Measurements from ENCODE around the gene FCHSD2. TPM values are rescaled to one million over a fixed set of nuclear protein-coding genes. Genes with fewer than 3 reads are reported as not detected.
"Not testable (repeated sequence)": the region's sequence is repeated elsewhere in the genome, so short reads cannot be mapped to it uniquely, and the experiment has no call there.

FCHSD2 gene
- total RNA-seq, 2 experiments from 2014 or later = 40.8 to 41.7 TPM

DNA sequence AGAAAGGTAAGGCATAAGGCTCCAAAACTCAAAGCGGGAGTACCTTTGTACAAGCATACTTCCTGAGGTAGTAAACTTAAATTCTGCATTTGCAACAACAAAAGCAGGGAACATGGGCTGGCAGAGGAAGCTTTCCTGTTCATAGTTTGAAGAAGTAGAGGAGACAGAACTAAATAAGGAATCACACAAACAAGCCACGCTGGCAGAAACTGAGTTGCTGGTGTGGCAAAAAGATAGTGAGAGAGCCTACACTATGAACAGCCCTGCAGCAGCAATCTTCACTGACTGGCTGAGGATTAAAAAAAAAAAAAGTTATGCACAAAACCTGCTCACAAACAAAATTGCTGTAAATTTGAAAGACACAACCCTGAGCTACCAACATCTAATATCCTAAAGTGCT lies 46.5 kb downstream of the FCHSD2 start:
- CTCF ChIA-PET = interaction anchor here (0.6 kb wide), 1 partner anchor 156 kb away, joined by 3 read pairs; no protein-coding TSS in a partner anchor
- POLR2A ChIA-PET = no interaction called here
- H3K4me3 Mint-ChIP-seq = no peak overlapping the region
- H3K4me1 Mint-ChIP-seq = peaks cover 3% of the 10 kb centered on the region
- no peaks in the 10 kb centered on the region for H3K27me3 Mint-ChIP-seq
- peaks cover 28% of the 10 kb centered on the region for H3K36me3 Mint-ChIP-seq (ENCODE audit: low read depth)
- no peak overlapping the region for H3K27ac Mint-ChIP-seq
- no peaks in the 10 kb centered on the region for H3K9me3 Mint-ChIP-seq
- DNase-seq = no peak

DNA sequence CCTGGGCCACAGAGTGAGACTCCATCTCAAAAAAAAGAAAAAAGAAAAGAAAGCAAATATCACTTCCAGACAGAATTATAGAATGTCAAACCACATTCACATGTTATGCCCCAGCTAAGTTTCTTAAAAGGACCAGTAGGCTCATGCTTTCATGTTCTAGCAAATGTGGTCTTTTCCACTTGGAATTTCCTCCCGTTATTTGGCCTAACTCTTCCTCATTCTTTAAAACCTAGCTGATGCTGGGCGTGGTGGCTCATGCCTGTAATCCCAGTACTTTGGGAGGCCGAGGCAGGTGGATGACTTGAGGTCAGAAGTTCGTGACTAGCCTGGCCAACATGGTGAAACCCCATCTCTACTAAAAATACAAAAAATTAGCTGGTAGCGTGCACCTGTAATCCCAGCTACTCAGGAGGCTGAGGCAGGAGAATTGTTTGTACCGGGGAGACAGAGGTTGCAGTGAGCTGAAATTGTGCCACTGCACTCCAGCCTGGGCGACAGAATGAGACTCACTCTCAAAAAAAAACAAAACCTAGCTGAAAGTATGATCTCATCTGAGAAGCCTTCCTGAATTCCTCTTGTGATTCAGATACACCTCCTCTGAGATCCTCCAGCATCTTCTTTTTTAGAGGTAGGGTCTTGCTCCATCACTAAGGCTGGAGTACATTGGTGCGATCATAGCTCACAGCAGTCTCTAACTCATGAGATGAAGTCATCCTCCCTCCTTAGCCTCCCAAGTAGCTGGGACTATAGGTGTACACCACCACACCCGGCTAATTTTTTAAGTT lies 50.4 kb downstream of the FCHSD2 start:
- Mint-ChIP-seq H3K4me1 (peaks cover 3% of the 10 kb centered on the region), H3K4me3 (no peak overlapping the region), H3K9me3 (no peaks in the 10 kb centered on the region), H3K27ac (no peak overlapping the region), H3K27me3 (no peaks in the 10 kb centered on the region), H3K36me3 (ENCODE audit: low read depth) (peaks cover 17% of the 10 kb centered on the region)
- ChIA-PET POLR2A (no interaction called here), CTCF (no interaction called here)
- DNase-seq = no peak

GRCh38 chr11:73087730-73088129 lies 54.4 kb downstream of the FCHSD2 start:
- DNase-seq = no peak
- Mint-ChIP-seq H3K36me3 (ENCODE audit: low read depth) (peaks cover 20% of the 10 kb centered on the region), H3K27me3 (no peaks in the 10 kb centered on the region), H3K4me3 (no peak overlapping the region), H3K9me3 (no peaks in the 10 kb centered on the region), H3K27ac (no peak overlapping the region), H3K4me1 (no peaks in the 10 kb centered on the region)
- POLR2A ChIA-PET = no interaction called here
- CTCF ChIA-PET = interaction anchor here (1.0 kb wide), 1 partner anchor 55 kb away, joined by 3 read pairs; the partner anchor contains the start of gene FCHSD2

- Mint-ChIP-seq H3K9me3 (no peaks in the 10 kb centered on the region), H3K27ac (no peak overlapping the region), H3K4me1 (no peaks in the 10 kb centered on the region), H3K27me3 (no peaks in the 10 kb centered on the region), H3K4me3 (no peak overlapping the region), H3K36me3 (ENCODE audit: low read depth) (peaks cover 14% of the 10 kb centered on the region)
- CTCF ChIA-PET = no interaction called here
- POLR2A ChIA-PET = no interaction called here
- DNase-seq = no peak
Observed at GRCh38 chr11:73085189-73085875, 56.8 kb downstream of the FCHSD2 start.

GRCh38 chr11:73078631-73079030 lies 63.5 kb downstream of the FCHSD2 start:
- H3K27me3 Mint-ChIP-seq = no peaks in the 10 kb centered on the region
- DNase-seq = no peak
- H3K9me3 Mint-ChIP-seq = peaks cover 5% of the 10 kb centered on the region
- H3K36me3 Mint-ChIP-seq (ENCODE audit: low read depth) = peaks cover 33% of the 10 kb centered on the region
- H3K4me1 Mint-ChIP-seq = peaks cover 12% of the 10 kb centered on the region
- POLR2A ChIA-PET = no interaction called here
- no peak overlapping the region for H3K4me3 Mint-ChIP-seq
- CTCF ChIA-PET = no interaction called here
- no peak overlapping the region for H3K27ac Mint-ChIP-seq

- DNase-seq = no peak
- Mint-ChIP-seq H3K27ac (no peak overlapping the region), H3K4me1 (peaks cover 21% of the 10 kb centered on the region), H3K4me3 (no peak overlapping the region), H3K9me3 (peaks cover 5% of the 10 kb centered on the region), H3K36me3 (ENCODE audit: low read depth) (peaks cover 30% of the 10 kb centered on the region), H3K27me3 (no peaks in the 10 kb centered on the region)
- CTCF ChIA-PET = no interaction called here
- POLR2A ChIA-PET = no interaction called here
Observed at GRCh38 chr11:73077454-73077853, 64.7 kb downstream of the FCHSD2 start.

DNA sequence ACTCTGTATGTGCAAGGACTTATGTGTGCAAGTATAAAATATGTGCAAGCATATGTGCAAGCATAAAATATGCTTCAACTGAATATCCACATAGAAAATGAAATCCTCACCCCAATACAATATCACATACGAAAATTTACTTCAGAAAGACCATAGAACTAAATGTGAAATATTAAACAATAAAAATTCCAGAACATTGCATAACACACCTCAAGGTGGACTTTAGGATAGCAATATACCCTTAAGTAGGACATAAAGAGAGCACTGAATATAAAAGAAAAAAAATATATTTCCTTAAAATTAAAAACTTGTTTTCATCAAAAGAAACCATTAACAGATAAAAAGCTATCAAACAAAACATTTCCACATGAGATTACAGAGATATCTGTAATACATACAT lies 67.8 kb downstream of the FCHSD2 start:
- POLR2A ChIA-PET = no interaction called here

DNA sequence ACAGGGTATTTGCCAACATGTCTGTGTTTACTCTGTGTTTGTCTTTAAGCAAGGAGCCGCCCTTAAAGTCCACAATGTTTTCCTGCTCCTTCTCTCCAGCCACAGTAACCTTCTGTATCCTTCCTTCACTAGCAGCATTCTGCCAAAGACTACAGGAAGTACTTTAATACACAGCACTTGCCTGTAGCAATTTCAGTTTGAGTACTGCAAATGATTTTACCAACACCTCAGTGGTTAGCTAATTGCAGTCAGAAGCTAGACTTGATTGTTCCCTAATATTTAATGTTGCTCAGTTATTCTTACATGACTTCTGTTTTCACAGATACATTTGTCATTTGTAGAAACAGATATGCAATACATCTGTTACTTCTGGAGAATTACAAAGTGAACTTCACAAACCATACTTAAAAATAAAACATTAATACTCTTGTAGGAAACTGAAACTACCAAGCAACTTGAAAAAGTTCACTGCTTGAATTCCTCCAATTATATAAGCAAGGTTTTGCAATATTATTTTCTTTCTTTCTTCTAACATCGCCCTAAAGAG lies 69.1 kb downstream of the FCHSD2 start:
- no peak for DNase-seq
- peaks cover 5% of the 10 kb centered on the region for H3K9me3 Mint-ChIP-seq
- H3K4me1 Mint-ChIP-seq = peaks cover 17% of the 10 kb centered on the region
- H3K4me3 Mint-ChIP-seq = no peak overlapping the region
- peaks cover 17% of the 10 kb centered on the region for H3K36me3 Mint-ChIP-seq (ENCODE audit: low read depth)
- ChIA-PET POLR2A (no interaction called here), CTCF (no interaction called here)
- no peaks in the 10 kb centered on the region for H3K27me3 Mint-ChIP-seq
- H3K27ac Mint-ChIP-seq = no peak overlapping the region

More for the DNA sequence above, 67.8 kb downstream of the FCHSD2 start:
- Mint-ChIP-seq H3K9me3 (peaks cover 5% of the 10 kb centered on the region), H3K4me1 (peaks cover 17% of the 10 kb centered on the region), H3K27ac (no peak overlapping the region), H3K36me3 (ENCODE audit: low read depth) (peaks cover 22% of the 10 kb centered on the region), H3K27me3 (no peaks in the 10 kb centered on the region), H3K4me3 (no peak overlapping the region)
- DNase-seq = no peak
- CTCF ChIA-PET = no interaction called here

DNA sequence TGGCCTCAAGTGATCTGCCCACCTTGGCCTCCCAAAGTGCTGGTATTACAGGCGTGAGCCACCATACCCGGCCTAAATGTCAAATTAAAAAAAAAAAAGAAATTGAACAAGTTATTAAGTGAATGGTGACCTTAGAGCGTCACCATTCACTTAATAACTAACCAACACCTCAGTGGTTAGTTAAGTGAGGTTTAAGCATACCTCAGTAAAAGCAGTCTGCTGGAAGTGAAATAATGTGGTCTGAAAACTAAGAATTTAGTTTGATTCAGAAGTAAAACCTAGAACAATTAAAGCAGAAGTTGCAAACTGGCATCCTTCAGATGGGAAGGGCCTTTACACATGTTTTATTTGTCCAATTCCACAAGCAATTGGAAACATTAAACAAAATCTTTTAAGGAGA lies 71.5 kb downstream of the FCHSD2 start:
- no peak overlapping the region for H3K4me3 Mint-ChIP-seq
- H3K4me1 Mint-ChIP-seq = peaks cover 17% of the 10 kb centered on the region
- no peaks in the 10 kb centered on the region for H3K9me3 Mint-ChIP-seq
- H3K27me3 Mint-ChIP-seq = no peaks in the 10 kb centered on the region
- POLR2A ChIA-PET = no interaction called here
- H3K27ac Mint-ChIP-seq = no peak overlapping the region
- no peak for DNase-seq
- CTCF ChIA-PET = no interaction called here
- H3K36me3 Mint-ChIP-seq (ENCODE audit: low read depth) = peaks cover 17% of the 10 kb centered on the region

DNA sequence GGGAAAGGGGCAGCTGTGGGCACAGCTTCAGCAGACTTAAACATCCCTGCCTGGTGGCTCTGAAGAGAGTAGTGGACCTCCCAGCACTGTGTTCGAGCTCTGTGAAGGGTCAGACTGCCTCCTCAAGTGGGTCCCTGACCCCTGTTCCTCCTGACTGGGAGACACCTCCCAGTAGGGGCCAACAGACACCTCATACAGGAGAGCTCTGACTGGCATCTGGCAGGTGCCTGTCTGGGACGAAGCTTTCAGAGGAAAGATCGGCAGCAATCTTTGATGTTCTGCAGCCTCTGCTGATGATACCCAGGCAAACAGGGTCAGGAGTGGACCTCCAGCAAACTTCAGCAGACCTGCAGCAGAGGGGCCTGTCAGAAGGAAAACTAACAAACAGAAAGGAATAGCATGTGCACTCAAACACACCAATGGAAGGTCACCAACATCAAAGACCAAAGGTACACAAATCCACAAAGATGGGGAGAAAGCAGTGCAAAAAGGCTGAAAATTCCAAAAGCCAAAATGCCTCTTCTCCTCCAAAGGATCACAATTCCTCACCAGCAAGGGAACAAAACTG lies 80.2 kb downstream of the FCHSD2 start:
- peaks cover 36% of the 10 kb centered on the region for H3K36me3 Mint-ChIP-seq (ENCODE audit: low read depth)
- DNase-seq, H3K9me3 Mint-ChIP-seq, H3K4me3 Mint-ChIP-seq, POLR2A ChIA-PET, H3K27me3 Mint-ChIP-seq, CTCF ChIA-PET, H3K27ac Mint-ChIP-seq, H3K4me1 Mint-ChIP-seq: not testable (repeated sequence)

DNA sequence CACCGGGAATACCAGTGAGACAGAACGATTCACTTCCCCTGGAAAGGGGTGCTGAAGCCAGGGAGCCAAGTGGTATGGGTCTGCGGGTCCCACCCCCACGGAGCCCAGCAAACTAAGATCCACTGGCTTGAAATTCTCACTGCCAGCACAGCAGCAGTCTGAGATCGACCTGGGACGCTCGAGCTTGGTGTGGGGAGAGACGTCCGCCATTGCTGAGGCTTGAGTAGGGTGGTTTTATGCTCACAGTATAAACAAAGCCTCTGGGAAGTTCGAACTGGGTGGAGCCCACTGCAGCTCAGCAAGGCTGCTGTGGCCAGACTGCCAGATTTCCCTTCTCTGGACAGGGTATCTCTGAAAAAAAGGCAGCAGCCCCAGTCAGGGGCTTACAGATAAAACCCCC lies 80.7 kb downstream of the FCHSD2 start:
- H3K4me1 Mint-ChIP-seq, POLR2A ChIA-PET, CTCF ChIA-PET, H3K27ac Mint-ChIP-seq, DNase-seq, H3K4me3 Mint-ChIP-seq, H3K27me3 Mint-ChIP-seq, H3K9me3 Mint-ChIP-seq: not testable (repeated sequence)
- peaks cover 33% of the 10 kb centered on the region for H3K36me3 Mint-ChIP-seq (ENCODE audit: low read depth)

- peaks cover 6% of the 10 kb centered on the region for H3K9me3 Mint-ChIP-seq
- H3K4me3 Mint-ChIP-seq = no peak overlapping the region
- POLR2A ChIA-PET = no interaction called here
- peaks cover 4% of the 10 kb centered on the region for H3K4me1 Mint-ChIP-seq
- CTCF ChIA-PET = no interaction called here
- no peaks in the 10 kb centered on the region for H3K27me3 Mint-ChIP-seq
- H3K27ac Mint-ChIP-seq = no peak overlapping the region
- H3K36me3 Mint-ChIP-seq (ENCODE audit: low read depth) = peaks cover 25% of the 10 kb centered on the region
- DNase-seq = no peak
Observed at GRCh38 chr11:73059915-73060314, 82.2 kb downstream of the FCHSD2 start.

DNA sequence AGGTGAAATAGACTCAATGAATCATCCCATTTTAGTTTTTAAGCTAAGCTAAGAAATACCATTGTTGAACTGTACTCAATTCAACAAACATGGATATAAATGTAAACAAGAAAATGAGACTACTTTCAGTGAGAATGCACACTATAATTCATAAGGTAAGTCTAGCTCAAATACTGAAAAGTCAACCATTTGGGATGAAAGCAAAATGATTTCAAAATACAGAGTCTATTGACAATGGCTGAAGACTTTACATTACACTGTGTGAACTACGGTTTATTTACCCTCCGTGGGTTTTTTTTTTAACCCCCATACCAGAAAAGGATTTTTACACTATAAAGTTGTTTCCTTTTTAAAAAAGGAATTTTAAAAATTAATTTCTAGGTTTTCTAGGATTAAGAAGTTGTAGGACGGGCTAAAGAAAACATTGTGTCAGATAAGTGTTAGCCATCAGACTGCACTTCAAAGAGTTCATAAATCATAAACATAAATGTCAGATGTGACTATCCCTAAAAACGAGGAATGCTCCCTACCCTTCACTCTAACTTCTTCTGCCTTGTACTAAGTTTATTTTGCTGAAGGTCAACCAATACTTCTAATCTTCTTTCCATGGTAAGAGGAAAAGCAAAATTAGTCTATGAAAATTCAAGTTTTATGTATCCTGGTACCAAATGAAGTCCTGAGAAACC lies 83.0 kb downstream of the FCHSD2 start:
- ChIA-PET POLR2A (no interaction called here), CTCF (no interaction called here)
- H3K4me1 Mint-ChIP-seq = peaks cover 4% of the 10 kb centered on the region
- H3K27me3 Mint-ChIP-seq = no peaks in the 10 kb centered on the region
- H3K27ac Mint-ChIP-seq = no peak overlapping the region
- H3K4me3 Mint-ChIP-seq = no peak overlapping the region
- peaks cover 8% of the 10 kb centered on the region for H3K9me3 Mint-ChIP-seq
- peaks cover 19% of the 10 kb centered on the region for H3K36me3 Mint-ChIP-seq (ENCODE audit: low read depth)
- no peak for DNase-seq
